HCT116 (cell line): ENCODE measurements around the gene GDF2. TPM values are rescaled to one million over a fixed set of nuclear protein-coding genes. Genes with fewer than 3 reads are reported as not detected.

ENCODE experiments used
- ATAC-seq: fragments of 200-7000 bp; cut with Tn5 transposase; 2 replicates; pipeline ENCODE4 v1.9.1; 2020; ENCODE audit warnings: mild to moderate bottlenecking, moderate library complexity
- BruUV-seq: library from RNA; stranded (reverse); fragments of 400-500 nt; replicated peaks from 2 replicates; lab custom pipeline; 2021; lab: Mats Ljungman, UMichigan
- CTCF ChIA-PET: fragments of 300-600 bp; sonication (Branson Sonifier 250); formaldehyde crosslinking; loops from one replicate; lab custom pipeline; 2021; ENCODE audit warnings: antibody characterized with exemption; lab: Charles Lee
- POLR2A ChIA-PET: fragments of 300-600, 350-600 bp; sonication (Branson Sonifier 250); formaldehyde crosslinking; loops from one replicate; lab custom pipeline; 2021; ENCODE audit warnings: antibody characterized with exemption; lab: Charles Lee
- RAD21 ChIA-PET, 2 experiments: fragments of 300-600 bp; sonication (Branson Sonifier 250); formaldehyde crosslinking; loops; one replicate each; lab custom pipeline; 2023; ENCODE audit warnings: low total read pairs in 2 of 2; ENCODE audit not compliant: uncharacterized antibody in 2 of 2, unreplicated experiment in 2 of 2, low non-redundant PET in 1 of 2; lab: Charles Lee
- DNase-seq: peaks from one replicate; pipeline ENCODE4 v3.0.0-alpha.2; 2010; ENCODE audit warnings: low read depth, low spot score
- H2AFZ ChIP-seq: fragments of 200-600 bp; shearing (Covaris generic), sonication (generic); 2 replicates; pipeline ENCODE4 v1.6.1; 2017; ENCODE audit warnings: low read depth, mixed run types, mixed read lengths, antibody characterized with exemption, low read length; ENCODE audit not compliant: poor library complexity, severe bottlenecking
- H3K27ac ChIP-seq: 2 replicates; pipeline ENCODE4 v1.5.1; 2012; ENCODE audit warnings: low read depth, low read length
- H3K27me3 ChIP-seq: fragments of 200-600 bp; sonication (generic); 2 replicates; pipeline ENCODE4 v1.6.1; 2016; ENCODE audit warnings: mixed run types, low read length, mixed read lengths; ENCODE audit not compliant: insufficient read depth
- H3K36me3 ChIP-seq, 2 experiments: fragments of 200-500 bp in 1 of 2; fragments of 200-600 bp in 1 of 2; sonication (Bioruptor generic) in 1 of 2; sonication (generic) in 1 of 2; 2 replicates each; pipeline versions ENCODE4 v1.5.1 to v1.6.1; 2014 to 2016; ENCODE audit warnings: low read length in 2 of 2, inconsistent platforms in 1 of 2, mixed read lengths in 1 of 2, mixed run types in 1 of 2; ENCODE audit not compliant: insufficient read depth in 2 of 2, control insufficient read depth in 1 of 2
- H3K4me1 ChIP-seq, 2 experiments: fragments of 200-600 bp in 1 of 2; sonication (generic) in 1 of 2; 2 replicates each; pipeline versions ENCODE4 v1.5.1 to v1.6.1; 2012 to 2017; ENCODE audit warnings: low read length in 2 of 2, inconsistent platforms in 1 of 2, mild to moderate bottlenecking in 1 of 2, mixed read lengths in 1 of 2, mixed run types in 1 of 2, moderate library complexity in 1 of 2; ENCODE audit not compliant: insufficient read depth in 2 of 2, control insufficient read depth in 1 of 2
- H3K4me2 ChIP-seq: fragments of 200-600 bp; sonication (generic); 2 replicates; pipeline ENCODE4 v1.6.1; 2017; ENCODE audit warnings: mixed run types, low read length, mixed read lengths
- H3K4me3 ChIP-seq, 2 experiments: fragments of 200-600 bp in 1 of 2; sonication (generic) in 1 of 2; replicated peaks in 1 of 2; 2 replicates each; pipeline ENCODE4 v1.5.1; 2011 to 2016; ENCODE audit warnings: low read length in 2 of 2, control low read depth in 1 of 2, low read depth in 1 of 2, mild to moderate bottlenecking in 1 of 2, mixed read lengths in 1 of 2, mixed run types in 1 of 2
- H3K79me2 ChIP-seq: fragments of 200-600 bp; sonication (generic); 2 replicates; pipeline ENCODE4 v1.6.1; 2017; ENCODE audit warnings: mild to moderate bottlenecking, mixed run types, low read length, moderate library complexity, mixed read lengths; ENCODE audit not compliant: insufficient read depth
- H3K9ac ChIP-seq: fragments of 200-600 bp; sonication (generic); 2 replicates; pipeline ENCODE4 v1.6.1; 2016; ENCODE audit warnings: low read length, mixed read lengths
- H3K9me2 ChIP-seq: fragments of 200-600 bp; sonication (generic), shearing (Covaris generic); 2 replicates; pipeline ENCODE4 v1.6.1; 2017; ENCODE audit warnings: mixed run types, mild to moderate bottlenecking, moderate library complexity; ENCODE audit not compliant: insufficient read depth
- H3K9me3 ChIP-seq, 2 experiments: fragments of 200-500 bp in 1 of 2; fragments of 200-600 bp in 1 of 2; sonication (Bioruptor generic) in 1 of 2; sonication (generic) in 1 of 2; 2 replicates each; pipeline ENCODE4 v1.6.1; 2014 to 2017; ENCODE audit warnings: low read length in 2 of 2, mixed read lengths in 2 of 2, inconsistent platforms in 1 of 2, low read depth in 1 of 2, mild to moderate bottlenecking in 1 of 2, mixed run types in 1 of 2, moderate library complexity in 1 of 2; ENCODE audit not compliant: control insufficient read depth in 1 of 2, insufficient read depth in 1 of 2
- H4K20me1 ChIP-seq: fragments of 200-600 bp; sonication (generic), shearing (Covaris generic); 2 replicates; pipeline ENCODE4 v1.6.1; 2017; ENCODE audit warnings: mixed run types, mild to moderate bottlenecking, moderate library complexity; ENCODE audit not compliant: insufficient read depth
- ATF3 ChIP-seq: IDR thresholded peaks from 2 replicates; pipeline ENCODE4 v1.6.1; 2012
- CBX3 ChIP-seq: IDR thresholded peaks from 2 replicates; pipeline ENCODE4 v1.6.1; 2012; ENCODE audit warnings: low read depth
- CTCF ChIP-seq, 3 experiments: fragments of 200-600 bp in 1 of 3; sonication (generic) in 1 of 3; IDR thresholded peaks in 2 of 3; conservative IDR thresholded peaks in 1 of 3; 2 replicates each; pipeline ENCODE4 v1.5.1; 2012 to 2017; ENCODE audit warnings: low read depth in 2 of 3, low read length in 2 of 3, antibody characterized with exemption in 1 of 3, borderline replicate concordance in 1 of 3, control low read depth in 1 of 3, mild to moderate bottlenecking in 1 of 3, mixed read lengths in 1 of 3, mixed run types in 1 of 3, moderate library complexity in 1 of 3; ENCODE audit not compliant: insufficient read depth in 1 of 3
- EGR1 ChIP-seq: IDR thresholded peaks from 2 replicates; pipeline ENCODE4 v1.6.1; 2012; ENCODE audit warnings: low read depth
- ELF1 ChIP-seq: IDR thresholded peaks from 2 replicates; pipeline ENCODE4 v1.6.1; 2012; ENCODE audit warnings: low read depth, borderline replicate concordance
- EZH2 ChIP-seq: fragments of 200-600 bp; sonication (generic); IDR thresholded peaks from 2 replicates; pipeline ENCODE4 v1.6.1; 2017; ENCODE audit warnings: antibody characterized with exemption, mixed run types
- EZH2phosphoT487 ChIP-seq: fragments of 200-600 bp; IDR thresholded peaks from 2 replicates; pipeline ENCODE4 v1.6.1; 2018; ENCODE audit warnings: antibody characterized with exemption, borderline replicate concordance
- FOSL1 ChIP-seq: IDR thresholded peaks from 2 replicates; pipeline ENCODE4 v1.6.1; 2012; ENCODE audit warnings: low read depth
- JUND ChIP-seq: IDR thresholded peaks from 2 replicates; pipeline ENCODE4 v1.6.1; 2012
- POLR2A ChIP-seq: IDR thresholded peaks from 2 replicates; pipeline ENCODE4 v1.7.0; 2011; ENCODE audit warnings: borderline replicate concordance; ENCODE audit not compliant: insufficient read depth, insufficient read length; ENCODE audit errors: extremely low read depth
- POLR2AphosphoS5 ChIP-seq: IDR thresholded peaks from 2 replicates; pipeline ENCODE4 v1.6.1; 2011; ENCODE audit warnings: mild to moderate bottlenecking, low read depth, low read length, moderate library complexity
- RAD21 ChIP-seq: IDR thresholded peaks from 2 replicates; pipeline ENCODE4 v1.6.1; 2012; ENCODE audit warnings: low read depth, mild to moderate bottlenecking
- SRF ChIP-seq: IDR thresholded peaks from 2 replicates; pipeline ENCODE4 v1.6.1; 2012; ENCODE audit warnings: low read depth
- TCF7L2 ChIP-seq: IDR thresholded peaks from 2 replicates; pipeline ENCODE4 v1.7.0; 2011; ENCODE audit warnings: borderline replicate concordance, inconsistent platforms; ENCODE audit not compliant: insufficient read depth, insufficient read length; ENCODE audit errors: extremely low read depth
- YY1 ChIP-seq: IDR thresholded peaks from 2 replicates; pipeline ENCODE4 v1.6.1; 2011; ENCODE audit warnings: low read length, low read depth, moderate library complexity, mild to moderate bottlenecking; ENCODE audit not compliant: insufficient replicate concordance; ENCODE audit errors: extremely low read depth
- ZFX ChIP-seq: fragments of 450-650 bp; IDR thresholded peaks from 2 replicates; pipeline ENCODE4 v1.6.1; 2017
- intact Hi-C: fragments of 100-400 bp; cut with micrococcal nuclease; formaldehyde crosslinking; loops from 2 replicates; pipeline ENCODE4 v1.10.0; 2022
- total RNA-seq: library from RNA; stranded (reverse); gene quantifications from one replicate; pipeline ENCODE4 v1.2.1, GENCODE V29; 2021; ENCODE audit not compliant: unreplicated experiment
- TF ChIP-seq, protein P1 (sequence below): IDR thresholded peaks from 2 replicates; pipeline ENCODE4 v1.6.1; 2012; ENCODE audit warnings: low read depth
- TF ChIP-seq, protein P2 (sequence below): IDR thresholded peaks from 2 replicates; pipeline ENCODE4 v1.6.1; 2011; ENCODE audit warnings: mild to moderate bottlenecking, low read length, moderate library complexity; ENCODE audit not compliant: insufficient replicate concordance; ENCODE audit errors: extremely low read depth

The GDF2 gene
- total RNA-seq, 1 experiment from 2014 or later, result not detected

- Histone ChIP-seq H3K27me3 (0 out of 2 replicates have a peak, but pooled peaks cover 11% of the 10 kb centered on the region), H4K20me1 (no peaks in the 10 kb centered on the region), H3K27ac (no peak overlapping the region), H2AFZ (no peak overlapping the region), H3K9me3 (no peaks in the 10 kb centered on the region), H3K9me2 (no peaks in the 10 kb centered on the region), H3K79me2 (no peaks in the 10 kb centered on the region), H3K9ac (no peak overlapping the region), H3K4me2 (no peak overlapping the region), H3K4me3 (no peak overlapping the region), H3K4me1 (no peaks in the 10 kb centered on the region), H3K36me3 (no peaks in the 10 kb centered on the region)
- POLR2A ChIA-PET, result no interaction called here
- BruUV-seq, result no TSS peak
- CTCF ChIA-PET, result no interaction called here
- ATAC-seq (no peak), DNase-seq (no peak)
- TF ChIP-seq POLR2A, result no peak
- TF ChIP-seq SRF, result no peak
- TF ChIP-seq EGR1, result no peak
- TF ChIP-seq ELF1, result no peak
- TF ChIP-seq ZFX, result no peak
- no peak for TF ChIP-seq RAD21
- no peak for TF ChIP-seq EZH2phosphoT487
- TF ChIP-seq JUND, result no peak
- no peak for TF ChIP-seq CTCF (IDR thresholded peaks at IDR 0.05 in 2 of 3, conservative IDR thresholded peaks at IDR 0.05 in 1 of 3; ENCODE audit: borderline replicate concordance in 1 of 3, insufficient read depth in 1 of 3, low read depth in 2 of 3, low read length in 2 of 3)
- TF ChIP-seq YY1, result no peak
- TF ChIP-seq, protein P1, sequence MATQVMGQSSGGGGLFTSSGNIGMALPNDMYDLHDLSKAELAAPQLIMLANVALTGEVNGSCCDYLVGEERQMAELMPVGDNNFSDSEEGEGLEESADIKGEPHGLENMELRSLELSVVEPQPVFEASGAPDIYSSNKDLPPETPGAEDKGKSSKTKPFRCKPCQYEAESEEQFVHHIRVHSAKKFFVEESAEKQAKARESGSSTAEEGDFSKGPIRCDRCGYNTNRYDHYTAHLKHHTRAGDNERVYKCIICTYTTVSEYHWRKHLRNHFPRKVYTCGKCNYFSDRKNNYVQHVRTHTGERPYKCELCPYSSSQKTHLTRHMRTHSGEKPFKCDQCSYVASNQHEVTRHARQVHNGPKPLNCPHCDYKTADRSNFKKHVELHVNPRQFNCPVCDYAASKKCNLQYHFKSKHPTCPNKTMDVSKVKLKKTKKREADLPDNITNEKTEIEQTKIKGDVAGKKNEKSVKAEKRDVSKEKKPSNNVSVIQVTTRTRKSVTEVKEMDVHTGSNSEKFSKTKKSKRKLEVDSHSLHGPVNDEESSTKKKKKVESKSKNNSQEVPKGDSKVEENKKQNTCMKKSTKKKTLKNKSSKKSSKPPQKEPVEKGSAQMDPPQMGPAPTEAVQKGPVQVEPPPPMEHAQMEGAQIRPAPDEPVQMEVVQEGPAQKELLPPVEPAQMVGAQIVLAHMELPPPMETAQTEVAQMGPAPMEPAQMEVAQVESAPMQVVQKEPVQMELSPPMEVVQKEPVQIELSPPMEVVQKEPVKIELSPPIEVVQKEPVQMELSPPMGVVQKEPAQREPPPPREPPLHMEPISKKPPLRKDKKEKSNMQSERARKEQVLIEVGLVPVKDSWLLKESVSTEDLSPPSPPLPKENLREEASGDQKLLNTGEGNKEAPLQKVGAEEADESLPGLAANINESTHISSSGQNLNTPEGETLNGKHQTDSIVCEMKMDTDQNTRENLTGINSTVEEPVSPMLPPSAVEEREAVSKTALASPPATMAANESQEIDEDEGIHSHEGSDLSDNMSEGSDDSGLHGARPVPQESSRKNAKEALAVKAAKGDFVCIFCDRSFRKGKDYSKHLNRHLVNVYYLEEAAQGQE, result no peak
- TF ChIP-seq CBX3, result no peak
- no peak for TF ChIP-seq TCF7L2
- TF ChIP-seq EZH2, result no peak
- TF ChIP-seq POLR2AphosphoS5, result no peak
- TF ChIP-seq, protein P2, sequence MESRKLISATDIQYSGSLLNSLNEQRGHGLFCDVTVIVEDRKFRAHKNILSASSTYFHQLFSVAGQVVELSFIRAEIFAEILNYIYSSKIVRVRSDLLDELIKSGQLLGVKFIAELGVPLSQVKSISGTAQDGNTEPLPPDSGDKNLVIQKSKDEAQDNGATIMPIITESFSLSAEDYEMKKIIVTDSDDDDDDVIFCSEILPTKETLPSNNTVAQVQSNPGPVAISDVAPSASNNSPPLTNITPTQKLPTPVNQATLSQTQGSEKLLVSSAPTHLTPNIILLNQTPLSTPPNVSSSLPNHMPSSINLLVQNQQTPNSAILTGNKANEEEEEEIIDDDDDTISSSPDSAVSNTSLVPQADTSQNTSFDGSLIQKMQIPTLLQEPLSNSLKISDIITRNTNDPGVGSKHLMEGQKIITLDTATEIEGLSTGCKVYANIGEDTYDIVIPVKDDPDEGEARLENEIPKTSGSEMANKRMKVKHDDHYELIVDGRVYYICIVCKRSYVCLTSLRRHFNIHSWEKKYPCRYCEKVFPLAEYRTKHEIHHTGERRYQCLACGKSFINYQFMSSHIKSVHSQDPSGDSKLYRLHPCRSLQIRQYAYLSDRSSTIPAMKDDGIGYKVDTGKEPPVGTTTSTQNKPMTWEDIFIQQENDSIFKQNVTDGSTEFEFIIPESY, result no peak
- no peak for TF ChIP-seq FOSL1
- no peak for TF ChIP-seq ATF3
- intact Hi-C loops, result no loop called here
- RAD21 ChIA-PET, result no interaction called here
Measured at GRCh38 chr10:47300429-47300931, 21.8 kb upstream of the GDF2 start.
